ENCODE measurements around the gene FGF18.

- TF ChIP-seq CTCF (IDR thresholded peaks at IDR 0.05; ENCODE audit: low read depth, low read length): no peak
- no peak for TF ChIP-seq EZH2phosphoT487 (IDR thresholded peaks at IDR 0.05; ENCODE audit: low read depth)
Observed at GRCh38 chr5:171426266-171426665, 6.8 kb downstream of the FGF18 start.
